ENCODE results near the gene FXN.

Gene FXN

DNA sequence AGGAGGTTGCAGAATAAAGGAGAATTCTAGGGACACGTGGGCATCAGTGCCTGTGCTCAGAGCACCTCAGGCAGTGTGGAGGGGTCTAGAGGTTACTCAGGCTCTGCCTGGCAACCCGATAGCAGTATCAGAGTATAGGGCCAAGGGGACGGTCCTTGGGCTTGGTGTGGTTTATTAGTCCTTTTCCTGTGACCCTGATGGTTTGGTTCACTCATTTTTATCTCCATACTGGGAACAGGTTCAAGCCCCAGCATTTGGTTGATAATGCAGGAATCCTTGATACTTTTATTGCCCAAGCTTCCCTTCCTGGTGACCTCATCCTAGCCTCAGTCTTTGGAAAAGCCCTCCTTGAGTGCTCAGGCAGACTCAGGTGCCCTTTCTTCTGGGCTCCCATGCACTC lies 35.5 kb downstream of the FXN start:
- H3K36me3 ChIP-seq (ENCODE audit: control insufficient read depth, insufficient read depth, low read length, severe bottlenecking) = peaks cover 23% of the 10 kb centered on the region
- no peaks in the 10 kb centered on the region for H3K27me3 ChIP-seq (replicated peaks; ENCODE audit: control insufficient read depth, insufficient read depth, low read length)
- no peak overlapping the region for H3K4me3 ChIP-seq (ENCODE audit: low read length)
- H3K9ac ChIP-seq (ENCODE audit: low read length) = no peak overlapping the region
- no peaks in the 10 kb centered on the region for H3K4me1 ChIP-seq (ENCODE audit: control insufficient read depth, insufficient read depth, low read length)
- DNase-seq (ENCODE audit: low read depth) = no peak
- H3K9me3 ChIP-seq (ENCODE audit: control insufficient read depth, low read length) = no peaks in the 10 kb centered on the region

DNA sequence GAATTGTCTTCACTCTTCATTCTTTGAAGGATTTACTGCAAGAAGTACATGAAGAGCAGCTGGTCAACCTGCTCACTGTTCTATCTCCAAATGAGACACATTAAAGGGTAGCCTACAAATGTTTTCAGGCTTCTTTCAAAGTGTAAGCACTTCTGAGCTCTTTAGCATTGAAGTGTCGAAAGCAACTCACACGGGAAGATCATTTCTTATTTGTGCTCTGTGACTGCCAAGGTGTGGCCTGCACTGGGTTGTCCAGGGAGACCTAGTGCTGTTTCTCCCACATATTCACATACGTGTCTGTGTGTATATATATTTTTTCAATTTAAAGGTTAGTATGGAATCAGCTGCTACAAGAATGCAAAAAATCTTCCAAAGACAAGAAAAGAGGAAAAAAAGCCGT lies 37.6 kb downstream of the FXN start:
- Histone ChIP-seq H3K27me3 (replicated peaks; ENCODE audit: control insufficient read depth, insufficient read depth, low read length) (no peaks in the 10 kb centered on the region), H3K4me3 (ENCODE audit: low read length) (no peak overlapping the region), H3K9ac (ENCODE audit: low read length) (no peak overlapping the region), H3K9me3 (ENCODE audit: control insufficient read depth, low read length) (no peaks in the 10 kb centered on the region), H3K36me3 (ENCODE audit: control insufficient read depth, insufficient read depth, low read length, severe bottlenecking) (peaks cover 12% of the 10 kb centered on the region), H3K4me1 (ENCODE audit: control insufficient read depth, insufficient read depth, low read length) (peaks cover 5% of the 10 kb centered on the region)
- no peak for DNase-seq (ENCODE audit: low read depth)

DNA sequence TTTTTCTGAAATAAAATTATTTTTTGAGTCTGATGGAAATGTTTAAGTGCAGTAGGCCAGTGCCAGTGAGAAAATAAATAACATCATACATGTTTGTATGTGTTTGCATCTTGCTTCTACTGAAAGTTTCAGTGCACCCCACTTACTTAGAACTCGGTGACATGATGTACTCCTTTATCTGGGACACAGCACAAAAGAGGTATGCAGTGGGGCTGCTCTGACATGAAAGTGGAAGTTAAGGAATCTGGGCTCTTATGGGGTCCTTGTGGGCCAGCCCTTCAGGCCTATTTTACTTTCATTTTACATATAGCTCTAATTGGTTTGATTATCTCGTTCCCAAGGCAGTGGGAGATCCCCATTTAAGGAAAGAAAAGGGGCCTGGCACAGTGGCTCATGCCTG lies 39.2 kb downstream of the FXN start:
- no peaks in the 10 kb centered on the region for H3K9me3 ChIP-seq (ENCODE audit: control insufficient read depth, low read length)
- peaks cover 13% of the 10 kb centered on the region for H3K4me1 ChIP-seq (ENCODE audit: control insufficient read depth, insufficient read depth, low read length)
- no peaks in the 10 kb centered on the region for H3K27me3 ChIP-seq (replicated peaks; ENCODE audit: control insufficient read depth, insufficient read depth, low read length)

DNA sequence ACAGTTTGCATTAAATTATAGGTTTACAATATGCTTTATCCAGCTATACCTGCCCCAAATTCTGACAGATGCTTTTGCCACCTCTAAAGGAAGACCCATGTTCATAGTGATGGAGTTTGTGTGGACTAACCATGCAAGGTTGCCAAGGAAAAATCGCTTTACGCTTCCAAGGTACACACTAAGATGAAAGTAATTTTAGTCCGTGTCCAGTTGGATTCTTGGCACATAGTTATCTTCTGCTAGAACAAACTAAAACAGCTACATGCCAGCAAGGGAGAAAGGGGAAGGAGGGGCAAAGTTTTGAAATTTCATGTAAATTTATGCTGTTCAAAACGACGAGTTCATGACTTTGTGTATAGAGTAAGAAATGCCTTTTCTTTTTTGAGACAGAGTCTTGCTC lies 41.0 kb downstream of the FXN start:
- no peaks in the 10 kb centered on the region for H3K27me3 ChIP-seq (replicated peaks; ENCODE audit: control insufficient read depth, insufficient read depth, low read length)

More for the DNA sequence above, 39.2 kb downstream of the FXN start:
- H3K9ac ChIP-seq (ENCODE audit: low read length) = no peak overlapping the region
- no peak overlapping the region for H3K4me3 ChIP-seq (ENCODE audit: low read length)
- no peak for DNase-seq (ENCODE audit: low read depth)
- H3K36me3 ChIP-seq (ENCODE audit: control insufficient read depth, insufficient read depth, low read length, severe bottlenecking) = peaks cover 4% of the 10 kb centered on the region

DNA sequence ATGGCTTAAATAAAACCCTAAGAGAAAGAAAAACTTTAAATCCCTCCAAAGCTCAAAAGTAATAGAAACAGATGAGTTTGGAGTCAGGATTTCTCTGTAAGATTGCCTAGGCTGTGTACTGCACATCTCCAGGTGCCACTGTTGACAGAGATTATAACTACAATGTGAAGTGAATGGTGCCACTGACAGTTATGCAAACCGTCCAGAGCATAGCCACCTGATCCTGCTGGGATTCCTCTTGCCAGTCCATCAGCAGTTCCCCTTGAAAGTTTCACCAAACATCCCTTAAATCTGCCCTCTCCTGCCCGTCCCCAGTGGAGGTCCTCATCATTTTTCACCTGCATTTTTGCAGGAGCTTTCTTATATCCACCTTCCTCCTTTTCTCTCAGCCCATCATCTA lies 42.5 kb downstream of the FXN start:
- H3K4me1 ChIP-seq (ENCODE audit: control insufficient read depth, insufficient read depth, low read length) = peaks cover 13% of the 10 kb centered on the region
- no peaks in the 10 kb centered on the region for H3K9me3 ChIP-seq (ENCODE audit: control insufficient read depth, low read length)
- DNase-seq (ENCODE audit: low read depth) = no peak
- H3K36me3 ChIP-seq (ENCODE audit: control insufficient read depth, insufficient read depth, low read length, severe bottlenecking) = peaks cover under 1% of the 10 kb centered on the region
- H3K27me3 ChIP-seq (replicated peaks; ENCODE audit: control insufficient read depth, insufficient read depth, low read length) = no peaks in the 10 kb centered on the region
- H3K4me3 ChIP-seq (ENCODE audit: low read length) = no peak overlapping the region
- H3K9ac ChIP-seq (ENCODE audit: low read length) = peak overlapping the region; percentile 44

More for the DNA sequence above, 41.0 kb downstream of the FXN start:
- no peak overlapping the region for H3K9ac ChIP-seq (ENCODE audit: low read length)
- no peak overlapping the region for H3K4me3 ChIP-seq (ENCODE audit: low read length)
- no peaks in the 10 kb centered on the region for H3K9me3 ChIP-seq (ENCODE audit: control insufficient read depth, low read length)
- peaks cover 4% of the 10 kb centered on the region for H3K36me3 ChIP-seq (ENCODE audit: control insufficient read depth, insufficient read depth, low read length, severe bottlenecking)
- DNase-seq (ENCODE audit: low read depth) = no peak
- peaks cover 13% of the 10 kb centered on the region for H3K4me1 ChIP-seq (ENCODE audit: control insufficient read depth, insufficient read depth, low read length)

- no peaks in the 10 kb centered on the region for H3K36me3 ChIP-seq (ENCODE audit: control insufficient read depth, insufficient read depth, low read length, severe bottlenecking)
- DNase-seq (ENCODE audit: low read depth) = peak; percentile 80
- H3K27me3 ChIP-seq (replicated peaks; ENCODE audit: control insufficient read depth, insufficient read depth, low read length) = no peaks in the 10 kb centered on the region
- H3K4me3 ChIP-seq (ENCODE audit: low read length) = no peak overlapping the region
- peaks cover 13% of the 10 kb centered on the region for H3K4me1 ChIP-seq (ENCODE audit: control insufficient read depth, insufficient read depth, low read length)
- H3K9ac ChIP-seq (ENCODE audit: low read length) = no peak overlapping the region
- no peaks in the 10 kb centered on the region for H3K9me3 ChIP-seq (ENCODE audit: control insufficient read depth, low read length)
These were observed 43.0 kb downstream of the FXN start for GRCh38 chr9:69078581-69078980.

GRCh38 chr9:69079186-69079585 lies 43.6 kb downstream of the FXN start:
- no peaks in the 10 kb centered on the region for H3K36me3 ChIP-seq (ENCODE audit: control insufficient read depth, insufficient read depth, low read length, severe bottlenecking)
- H3K9me3 ChIP-seq (ENCODE audit: control insufficient read depth, low read length) = no peaks in the 10 kb centered on the region
- H3K4me3 ChIP-seq (ENCODE audit: low read length) = no peak overlapping the region
- H3K27me3 ChIP-seq (replicated peaks; ENCODE audit: control insufficient read depth, insufficient read depth, low read length) = no peaks in the 10 kb centered on the region
- H3K4me1 ChIP-seq (ENCODE audit: control insufficient read depth, insufficient read depth, low read length) = peaks cover 13% of the 10 kb centered on the region
- no peak overlapping the region for H3K9ac ChIP-seq (ENCODE audit: low read length)
- DNase-seq (ENCODE audit: low read depth) = peak; percentile 22

- no peak overlapping the region for H3K9ac ChIP-seq (ENCODE audit: low read length)
- H3K4me3 ChIP-seq (ENCODE audit: low read length) = no peak overlapping the region
- H3K27me3 ChIP-seq (replicated peaks; ENCODE audit: control insufficient read depth, insufficient read depth, low read length) = no peaks in the 10 kb centered on the region
- H3K36me3 ChIP-seq (ENCODE audit: control insufficient read depth, insufficient read depth, low read length, severe bottlenecking) = no peaks in the 10 kb centered on the region
- peak; percentile 66 for DNase-seq (ENCODE audit: low read depth)
- H3K4me1 ChIP-seq (ENCODE audit: control insufficient read depth, insufficient read depth, low read length) = peaks cover 20% of the 10 kb centered on the region
- no peaks in the 10 kb centered on the region for H3K9me3 ChIP-seq (ENCODE audit: control insufficient read depth, low read length)
These were observed 45.7 kb downstream of the FXN start for GRCh38 chr9:69081261-69081660.

- Histone ChIP-seq H3K9me3 (ENCODE audit: control insufficient read depth, low read length) (no peaks in the 10 kb centered on the region), H3K9ac (ENCODE audit: low read length) (no peak overlapping the region), H3K36me3 (ENCODE audit: control insufficient read depth, insufficient read depth, low read length, severe bottlenecking) (no peaks in the 10 kb centered on the region), H3K4me1 (ENCODE audit: control insufficient read depth, insufficient read depth, low read length) (peaks cover 19% of the 10 kb centered on the region), H3K27me3 (replicated peaks; ENCODE audit: control insufficient read depth, insufficient read depth, low read length) (no peaks in the 10 kb centered on the region), H3K4me3 (ENCODE audit: low read length) (no peak overlapping the region)
- no peak for DNase-seq (ENCODE audit: low read depth)
These were observed 47.8 kb downstream of the FXN start for GRCh38 chr9:69083321-69083720.

DNA sequence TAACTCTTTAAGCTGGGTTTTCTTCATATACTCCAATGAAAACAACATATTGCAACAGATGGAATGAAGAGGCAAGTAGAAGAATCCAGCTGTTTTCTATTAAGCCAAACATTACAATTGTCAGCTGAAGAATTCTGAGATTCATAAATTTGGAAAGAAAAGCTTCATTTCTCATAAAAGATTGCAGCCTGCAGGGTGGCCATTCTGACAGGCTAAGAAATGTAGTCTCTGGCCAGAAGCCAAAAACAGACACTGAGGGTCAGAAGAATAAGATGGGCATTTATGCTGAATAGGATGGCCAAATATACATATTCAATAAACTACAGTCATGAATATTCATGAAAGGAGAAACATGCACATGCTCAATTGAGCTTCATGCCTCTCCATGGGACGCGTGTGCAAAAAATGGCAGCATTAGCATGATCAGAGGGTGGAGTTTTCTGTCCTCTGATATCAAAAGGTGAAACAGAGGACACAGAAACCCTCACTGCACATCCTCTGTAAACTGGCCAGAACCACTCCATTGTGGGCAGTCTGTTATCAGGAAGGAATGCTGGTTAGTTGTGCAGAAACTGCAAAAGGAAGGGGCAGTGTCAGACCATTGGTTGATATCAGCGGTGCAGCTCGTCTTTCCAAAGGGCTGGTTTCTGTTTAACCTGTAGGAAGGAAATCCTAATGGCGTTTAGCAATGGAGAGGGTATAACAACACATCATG lies 50.2 kb downstream of the FXN start:
- peak; percentile 93 for DNase-seq (ENCODE audit: low read depth)
- H3K36me3 ChIP-seq (ENCODE audit: control insufficient read depth, insufficient read depth, low read length, severe bottlenecking) = no peaks in the 10 kb centered on the region
- peaks cover 12% of the 10 kb centered on the region for H3K4me1 ChIP-seq (ENCODE audit: control insufficient read depth, insufficient read depth, low read length)
- H3K27me3 ChIP-seq (replicated peaks; ENCODE audit: control insufficient read depth, insufficient read depth, low read length) = no peaks in the 10 kb centered on the region
- no peak overlapping the region for H3K9ac ChIP-seq (ENCODE audit: low read length)
- H3K4me3 ChIP-seq (ENCODE audit: low read length) = peak overlapping the region; percentile 55
- no peaks in the 10 kb centered on the region for H3K9me3 ChIP-seq (ENCODE audit: control insufficient read depth, low read length)

- peak overlapping the region; percentile 55 for H3K4me3 ChIP-seq (ENCODE audit: low read length)
- no peaks in the 10 kb centered on the region for H3K9me3 ChIP-seq (ENCODE audit: control insufficient read depth, low read length)
- no peaks in the 10 kb centered on the region for H3K36me3 ChIP-seq (ENCODE audit: control insufficient read depth, insufficient read depth, low read length, severe bottlenecking)
- no peak for DNase-seq (ENCODE audit: low read depth)
- H3K9ac ChIP-seq (ENCODE audit: low read length) = no peak overlapping the region
- H3K4me1 ChIP-seq (ENCODE audit: control insufficient read depth, insufficient read depth, low read length) = peaks cover 12% of the 10 kb centered on the region
- no peaks in the 10 kb centered on the region for H3K27me3 ChIP-seq (replicated peaks; ENCODE audit: control insufficient read depth, insufficient read depth, low read length)
These were observed 50.8 kb downstream of the FXN start for GRCh38 chr9:69086312-69086711.

GRCh38 chr9:69086769-69087168 lies 51.2 kb downstream of the FXN start:
- H3K4me1 ChIP-seq (ENCODE audit: control insufficient read depth, insufficient read depth, low read length) = peaks cover 12% of the 10 kb centered on the region
- no peaks in the 10 kb centered on the region for H3K9me3 ChIP-seq (ENCODE audit: control insufficient read depth, low read length)
- H3K4me3 ChIP-seq (ENCODE audit: low read length) = no peak overlapping the region
- no peak for DNase-seq (ENCODE audit: low read depth)
- no peaks in the 10 kb centered on the region for H3K36me3 ChIP-seq (ENCODE audit: control insufficient read depth, insufficient read depth, low read length, severe bottlenecking)
- no peaks in the 10 kb centered on the region for H3K27me3 ChIP-seq (replicated peaks; ENCODE audit: control insufficient read depth, insufficient read depth, low read length)
- no peak overlapping the region for H3K9ac ChIP-seq (ENCODE audit: low read length)
